CD14-positive monocyte (primary cell): ENCODE results near the gene COX7A2L. TPM values are rescaled to one million over a fixed set of nuclear protein-coding genes. Genes with fewer than 3 reads are reported as not detected.

ENCODE experiments used
- DNase-seq, 3 donors: peaks; one replicate each; pipeline ENCODE4 v3.0.0-alpha.2; 2011 to 2022
- H2AFZ ChIP-seq: 2 replicates; pipeline ENCODE4 v1.6.0; 2012; ENCODE audit warnings: mild to moderate bottlenecking, low read depth, low read length, inconsistent platforms; ENCODE audit not compliant: insufficient read depth, poor library complexity, severe bottlenecking
- H3K27ac ChIP-seq, 2 donors: 1 replicate in 1 of 2; 2 replicates in 1 of 2; pipeline ENCODE4 v1.5.1; 2012 to 2013; ENCODE audit warnings: low read length in 2 of 2, control low read depth in 1 of 2, inconsistent platforms in 1 of 2, low read depth in 1 of 2, mild to moderate bottlenecking in 1 of 2
- H3K27me3 ChIP-seq, 2 donors: one replicate each; pipeline versions ENCODE4 v1.6.0 to v1.6.1; 2011 to 2013; ENCODE audit warnings: low read length in 2 of 2; ENCODE audit not compliant: control insufficient read depth in 2 of 2, insufficient read depth in 2 of 2
- H3K36me3 ChIP-seq, 2 donors: replicated peaks in 1 of 2; 1 replicate in 1 of 2; 2 replicates in 1 of 2; pipeline versions ENCODE4 v1.5.1 to v1.6.1; 2012 to 2013; ENCODE audit warnings: low read length in 2 of 2, control low read depth in 1 of 2, inconsistent platforms in 1 of 2, mild to moderate bottlenecking in 1 of 2; ENCODE audit not compliant: insufficient read depth in 2 of 2, control insufficient read depth in 1 of 2
- H3K4me1 ChIP-seq, 2 donors: 1 replicate in 1 of 2; 2 replicates in 1 of 2; pipeline versions ENCODE4 v1.5.1 to v1.6.1; 2012 to 2013; ENCODE audit warnings: low read length in 2 of 2, control low read depth in 1 of 2, inconsistent platforms in 1 of 2, mild to moderate bottlenecking in 1 of 2, moderate library complexity in 1 of 2; ENCODE audit not compliant: insufficient read depth in 2 of 2, control insufficient read depth in 1 of 2
- H3K4me2 ChIP-seq: replicated peaks from 2 replicates; pipeline ENCODE3; 2012; ENCODE audit warnings: low read length, moderate library complexity, mild to moderate bottlenecking; ENCODE audit not compliant: poor library complexity, severe bottlenecking; ENCODE audit errors: extremely low read depth
- H3K4me3 ChIP-seq, 3 experiments: fragments of 200-600 bp in 1 of 3; sonication (generic) in 1 of 3; replicated peaks in 1 of 3; 1 replicate in 2 of 3; 2 replicates in 1 of 3; pipeline ENCODE4 v1.5.1; 2011 to 2013; ENCODE audit warnings: low read length in 3 of 3, mild to moderate bottlenecking in 3 of 3, control low read depth in 2 of 3, low read depth in 2 of 3, inconsistent platforms in 1 of 3, moderate library complexity in 1 of 3
- H3K79me2 ChIP-seq: 2 replicates; pipeline ENCODE4 v1.6.0; 2012; ENCODE audit warnings: mild to moderate bottlenecking, control low read depth, inconsistent platforms, low read length, moderate library complexity; ENCODE audit not compliant: insufficient read depth
- H3K9ac ChIP-seq: 2 replicates; pipeline ENCODE4 v1.6.0; 2017; ENCODE audit warnings: low read length, mild to moderate bottlenecking; ENCODE audit not compliant: insufficient read depth, poor library complexity, severe bottlenecking
- H3K9me3 ChIP-seq, 2 donors: replicated peaks in 1 of 2; 1 replicate in 1 of 2; 2 replicates in 1 of 2; pipeline versions ENCODE4 v1.5.1 to v1.6.1; 2012 to 2013; ENCODE audit warnings: low read length in 2 of 2, control low read depth in 1 of 2; ENCODE audit not compliant: control insufficient read depth in 1 of 2, insufficient read depth in 1 of 2
- H4K20me1 ChIP-seq: 2 replicates; pipeline ENCODE4 v1.6.0; 2012; ENCODE audit warnings: mild to moderate bottlenecking, low read length, control low read depth, moderate library complexity; ENCODE audit not compliant: insufficient read depth
- H3K27ac Mint-ChIP-seq, 7 donors: one replicate each; pipeline ENCODE4 v1.8.0; 2020; ENCODE audit warnings: mild to moderate bottlenecking in 7 of 7, mixed read lengths in 7 of 7, moderate library complexity in 6 of 7, inconsistent platforms in 2 of 7
- H3K27me3 Mint-ChIP-seq, 3 donors: one replicate each; pipeline ENCODE4 v1.8.0; 2021 to 2022; ENCODE audit warnings: low read depth in 3 of 3, mild to moderate bottlenecking in 3 of 3, mixed read lengths in 3 of 3, moderate library complexity in 3 of 3, inconsistent platforms in 1 of 3
- H3K36me3 Mint-ChIP-seq, 2 donors: one replicate each; pipeline ENCODE4 v1.8.0; 2020; ENCODE audit warnings: mixed read lengths in 2 of 2, inconsistent platforms in 1 of 2, mild to moderate bottlenecking in 1 of 2
- H3K4me1 Mint-ChIP-seq: one replicate; pipeline ENCODE4 v1.8.0; 2020; ENCODE audit warnings: mild to moderate bottlenecking, mixed read lengths
- H3K4me3 Mint-ChIP-seq, 2 donors: one replicate each; pipeline ENCODE4 v1.8.0; 2020; ENCODE audit warnings: mild to moderate bottlenecking in 2 of 2, mixed read lengths in 2 of 2, moderate library complexity in 1 of 2
- H3K9me3 Mint-ChIP-seq, 7 donors: one replicate each; pipeline ENCODE4 v1.8.0; 2020 to 2022; ENCODE audit warnings: mixed read lengths in 7 of 7, mild to moderate bottlenecking in 6 of 7, moderate library complexity in 6 of 7, inconsistent platforms in 2 of 7
- WGBS: methylation state at CpG from one replicate; pipeline ENCODE4 v1.1.5; 2013; ENCODE audit warnings: missing lambda C conversion rate; ENCODE audit not compliant: insufficient coverage; 5-methylcytosine and 5-hydroxymethylcytosine counted together
- intact Hi-C, 2 donors: fragments of 100-400 bp; cut with micrococcal nuclease; formaldehyde crosslinking; loops; one replicate each; pipeline versions ENCODE4 v1.15.0 to v1.15.1; 2023
- polyA plus RNA-seq, 3 donors: library from polyadenylated mRNA; depleted of rRNA in 1 of 3; unstranded in 2 of 3; stranded (reverse) in 1 of 3; fragments of 300-500 nt in 2 of 3; fragments of >200 nt in 1 of 3; fragmentation: Illumina TruSeq in 2 of 3; gene quantifications; 1 replicate in 2 of 3; 2 replicates in 1 of 3; pipeline ENCODE4 v1.2.3, GENCODE V29; 2012 to 2021
- TF ChIP-seq, protein P1 (sequence below): fragments of 200-600 bp; IDR thresholded peaks from one replicate; pipeline ENCODE4 v1.8.0; 2022; ENCODE audit warnings: antibody characterized with exemption, mild to moderate bottlenecking

The COX7A2L gene
- polyA plus RNA-seq, 3 donors, result 63.6 to 153 (median 144) TPM

DNA sequence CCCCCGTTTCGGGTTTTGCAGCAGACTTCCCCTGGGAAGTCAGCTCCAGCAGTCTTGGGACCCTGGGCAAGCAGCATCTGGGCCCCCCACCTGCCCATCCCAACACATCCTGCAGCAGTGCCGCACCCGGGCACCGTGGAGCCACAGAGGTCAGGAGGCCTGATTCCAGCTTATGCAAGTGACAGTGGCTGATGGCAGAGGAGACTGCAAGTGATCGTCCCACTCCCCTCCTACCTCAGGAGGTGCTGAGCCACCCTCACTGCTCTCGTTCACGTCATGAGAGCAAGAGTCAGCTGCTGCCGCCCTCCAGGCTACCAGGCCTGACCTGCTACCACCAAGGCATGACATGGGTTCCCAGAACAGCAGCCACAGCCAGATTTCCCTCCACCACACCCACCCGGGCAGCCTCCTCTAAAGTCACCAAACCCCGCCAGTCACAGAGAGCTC, 18.2 kb downstream of the COX7A2L start:
- Histone ChIP-seq H3K27me3 (no peaks in the 10 kb centered on the region), H3K79me2 (peaks cover 38% of the 10 kb centered on the region), H3K9me3 (no peaks in the 10 kb centered on the region), H3K9ac (no peak overlapping the region), H3K27ac (peak overlapping the region in 1 of 2 donors; percentile 34), H3K4me1 (no peaks in the 10 kb centered on the region), H3K4me2 (no peak overlapping the region), H2AFZ (no peak overlapping the region), H3K36me3 (peaks cover 25 to 89% of the 10 kb centered on the region in 2 donors), H4K20me1 (peaks cover 69% of the 10 kb centered on the region), H3K4me3 (no peak overlapping the region)
- H3K27me3 Mint-ChIP-seq, result peaks cover 0 to 1% (median 0%) of the 10 kb centered on the region in 3 donors
- peaks cover 61 to 67% of the 10 kb centered on the region in 2 donors for H3K36me3 Mint-ChIP-seq
- peak overlapping the region in 3 of 7 donors; percentile 9 to 76 (median 63) for H3K27ac Mint-ChIP-seq
- peaks cover 2% of the 10 kb centered on the region for H3K4me1 Mint-ChIP-seq
- H3K4me3 Mint-ChIP-seq, result no peak overlapping the region
- intact Hi-C loops, result no loop called here
- no peak for DNase-seq
- TF ChIP-seq, protein P1, sequence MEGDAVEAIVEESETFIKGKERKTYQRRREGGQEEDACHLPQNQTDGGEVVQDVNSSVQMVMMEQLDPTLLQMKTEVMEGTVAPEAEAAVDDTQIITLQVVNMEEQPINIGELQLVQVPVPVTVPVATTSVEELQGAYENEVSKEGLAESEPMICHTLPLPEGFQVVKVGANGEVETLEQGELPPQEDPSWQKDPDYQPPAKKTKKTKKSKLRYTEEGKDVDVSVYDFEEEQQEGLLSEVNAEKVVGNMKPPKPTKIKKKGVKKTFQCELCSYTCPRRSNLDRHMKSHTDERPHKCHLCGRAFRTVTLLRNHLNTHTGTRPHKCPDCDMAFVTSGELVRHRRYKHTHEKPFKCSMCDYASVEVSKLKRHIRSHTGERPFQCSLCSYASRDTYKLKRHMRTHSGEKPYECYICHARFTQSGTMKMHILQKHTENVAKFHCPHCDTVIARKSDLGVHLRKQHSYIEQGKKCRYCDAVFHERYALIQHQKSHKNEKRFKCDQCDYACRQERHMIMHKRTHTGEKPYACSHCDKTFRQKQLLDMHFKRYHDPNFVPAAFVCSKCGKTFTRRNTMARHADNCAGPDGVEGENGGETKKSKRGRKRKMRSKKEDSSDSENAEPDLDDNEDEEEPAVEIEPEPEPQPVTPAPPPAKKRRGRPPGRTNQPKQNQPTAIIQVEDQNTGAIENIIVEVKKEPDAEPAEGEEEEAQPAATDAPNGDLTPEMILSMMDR, result no peak
- 92% methylated on average over 7 of the region's 11 CpGs for WGBS
- H3K9me3 Mint-ChIP-seq, result peaks cover 0 to 21% (median 0%) of the 10 kb centered on the region in 7 donors

DNA sequence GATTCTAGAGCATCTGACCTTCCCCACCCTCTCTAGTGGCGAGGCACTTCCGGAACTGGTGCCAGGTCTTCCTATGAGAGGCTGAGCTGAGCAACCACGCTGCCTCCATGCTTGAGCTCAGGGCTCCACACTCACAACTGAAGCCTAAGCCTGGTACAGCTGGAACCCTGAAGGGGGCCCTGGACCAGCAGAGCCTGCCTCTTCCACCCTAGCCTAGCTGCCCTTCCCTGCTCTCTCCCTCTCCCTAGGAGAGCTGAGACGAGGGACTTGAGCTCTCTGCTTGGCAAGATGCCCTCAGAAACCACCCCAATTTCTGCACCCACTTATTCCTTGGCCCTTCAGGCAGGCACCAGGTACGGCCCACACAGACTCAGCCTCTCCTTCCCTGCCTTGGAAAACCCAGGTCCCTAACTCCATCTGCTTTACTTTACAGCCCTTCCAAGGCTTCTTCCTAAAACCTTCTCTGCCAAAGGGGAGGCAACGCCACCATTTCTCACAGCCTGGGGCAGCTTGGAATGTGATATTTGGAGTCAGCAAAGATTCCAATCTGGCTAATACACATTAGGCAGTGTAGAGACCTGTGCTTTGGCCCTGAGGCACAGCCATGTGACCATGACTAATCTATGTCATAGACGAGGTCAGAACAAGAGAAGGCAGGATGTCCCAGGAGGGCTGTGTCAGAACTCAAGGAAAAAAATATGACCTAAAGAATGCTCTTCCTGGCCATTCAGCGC, 18.8 kb downstream of the COX7A2L start:
- peak in 1 of 3 donors; percentile 24 for DNase-seq
- no peaks in the 10 kb centered on the region for H3K9me3 ChIP-seq
- H3K79me2 ChIP-seq, result peaks cover 32% of the 10 kb centered on the region
- Mint-ChIP-seq H3K9me3 (peaks cover 0 to 21% (median 0%) of the 10 kb centered on the region in 7 donors), H3K4me1 (peaks cover 2% of the 10 kb centered on the region), H3K27me3 (peaks cover 0 to 1% (median 0%) of the 10 kb centered on the region in 3 donors), H3K27ac (peak overlapping the region in 6 of 7 donors; percentile 3 to 74 (median 60)), H3K4me3 (no peak overlapping the region), H3K36me3 (peaks cover 63 to 67% of the 10 kb centered on the region in 2 donors)
- H3K4me2 ChIP-seq, result no peak overlapping the region
- no peak overlapping the region for H3K4me3 ChIP-seq
- no peak overlapping the region for H3K9ac ChIP-seq
- peaks cover 69% of the 10 kb centered on the region for H4K20me1 ChIP-seq
- H3K27me3 ChIP-seq, result no peaks in the 10 kb centered on the region
- no peaks in the 10 kb centered on the region for H3K4me1 ChIP-seq
- H2AFZ ChIP-seq, result no peak overlapping the region
- TF ChIP-seq, protein P1, result no peak
- intact Hi-C loops, result no loop called here
- peaks cover 25 to 89% of the 10 kb centered on the region in 2 donors for H3K36me3 ChIP-seq
- 85% methylated on average over 7 of the region's 8 CpGs for WGBS
- H3K27ac ChIP-seq, result peak overlapping the region in 1 of 2 donors; percentile 34
